ENCODE data around the gene GTF3C1.
A peak's percentile ranks its signal among the peaks of the same experiment; 100 is the strongest.

GTF3C1 gene

DNA sequence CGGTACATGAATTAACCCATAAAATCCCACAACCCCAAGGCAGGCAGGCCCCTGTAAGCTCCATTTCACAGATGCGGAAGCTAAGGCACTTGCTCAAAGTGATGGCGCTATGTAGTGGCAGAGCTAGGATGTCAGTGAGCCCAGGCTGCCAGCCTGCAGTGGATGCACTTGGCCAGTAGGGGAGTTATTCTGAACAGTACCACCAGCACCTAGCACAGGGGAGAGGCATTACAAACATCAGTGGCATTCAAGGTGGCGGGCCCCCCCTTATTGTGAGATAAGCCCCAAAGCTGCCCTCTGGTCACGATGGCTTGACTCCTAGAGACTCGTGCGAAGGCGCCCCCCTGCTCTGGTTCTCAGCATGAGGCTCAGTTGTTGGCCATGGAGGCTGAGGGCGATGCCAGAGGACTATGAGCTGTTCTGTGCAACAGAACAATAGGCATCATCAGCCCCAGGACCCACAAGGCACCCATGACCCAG is 33.8 kb downstream of the GTF3C1 start:
- H3K4me3 ChIP-seq (ENCODE audit: low read depth, low read length) = no peak overlapping the region
- TF ChIP-seq, protein P1, sequence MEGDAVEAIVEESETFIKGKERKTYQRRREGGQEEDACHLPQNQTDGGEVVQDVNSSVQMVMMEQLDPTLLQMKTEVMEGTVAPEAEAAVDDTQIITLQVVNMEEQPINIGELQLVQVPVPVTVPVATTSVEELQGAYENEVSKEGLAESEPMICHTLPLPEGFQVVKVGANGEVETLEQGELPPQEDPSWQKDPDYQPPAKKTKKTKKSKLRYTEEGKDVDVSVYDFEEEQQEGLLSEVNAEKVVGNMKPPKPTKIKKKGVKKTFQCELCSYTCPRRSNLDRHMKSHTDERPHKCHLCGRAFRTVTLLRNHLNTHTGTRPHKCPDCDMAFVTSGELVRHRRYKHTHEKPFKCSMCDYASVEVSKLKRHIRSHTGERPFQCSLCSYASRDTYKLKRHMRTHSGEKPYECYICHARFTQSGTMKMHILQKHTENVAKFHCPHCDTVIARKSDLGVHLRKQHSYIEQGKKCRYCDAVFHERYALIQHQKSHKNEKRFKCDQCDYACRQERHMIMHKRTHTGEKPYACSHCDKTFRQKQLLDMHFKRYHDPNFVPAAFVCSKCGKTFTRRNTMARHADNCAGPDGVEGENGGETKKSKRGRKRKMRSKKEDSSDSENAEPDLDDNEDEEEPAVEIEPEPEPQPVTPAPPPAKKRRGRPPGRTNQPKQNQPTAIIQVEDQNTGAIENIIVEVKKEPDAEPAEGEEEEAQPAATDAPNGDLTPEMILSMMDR (IDR thresholded peaks at IDR 0.05; ENCODE audit: control insufficient read depth, extremely low read depth, insufficient read depth) = peak; percentile 68
- DNase-seq (ENCODE audit: low read depth) = no peak

DNA sequence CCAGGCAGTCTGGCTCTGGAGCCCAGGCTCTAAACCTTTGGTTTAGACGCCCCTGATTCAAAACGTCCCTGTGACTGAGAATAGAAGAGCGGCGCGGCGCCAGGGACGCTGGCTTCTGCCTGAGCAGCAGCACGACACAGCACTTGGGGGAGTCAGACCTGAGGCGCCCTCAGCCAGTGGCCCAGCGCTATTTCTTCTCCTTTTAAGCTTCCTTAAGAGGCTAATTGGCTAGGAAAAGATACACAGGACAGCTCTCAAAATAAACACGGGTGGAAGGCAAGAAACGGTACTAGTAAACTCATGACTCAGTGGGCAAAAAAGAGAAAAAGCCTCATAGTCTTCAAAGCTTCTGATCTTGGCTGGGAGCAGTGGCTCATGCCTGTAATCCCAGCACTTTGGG is 34.9 kb downstream of the GTF3C1 start:
- TF ChIP-seq, protein P1 (IDR thresholded peaks at IDR 0.05; ENCODE audit: control insufficient read depth, extremely low read depth, insufficient read depth) = no peak
- DNase-seq (ENCODE audit: low read depth) = no peak
- H3K4me3 ChIP-seq (ENCODE audit: low read depth, low read length) = no peak overlapping the region

DNA sequence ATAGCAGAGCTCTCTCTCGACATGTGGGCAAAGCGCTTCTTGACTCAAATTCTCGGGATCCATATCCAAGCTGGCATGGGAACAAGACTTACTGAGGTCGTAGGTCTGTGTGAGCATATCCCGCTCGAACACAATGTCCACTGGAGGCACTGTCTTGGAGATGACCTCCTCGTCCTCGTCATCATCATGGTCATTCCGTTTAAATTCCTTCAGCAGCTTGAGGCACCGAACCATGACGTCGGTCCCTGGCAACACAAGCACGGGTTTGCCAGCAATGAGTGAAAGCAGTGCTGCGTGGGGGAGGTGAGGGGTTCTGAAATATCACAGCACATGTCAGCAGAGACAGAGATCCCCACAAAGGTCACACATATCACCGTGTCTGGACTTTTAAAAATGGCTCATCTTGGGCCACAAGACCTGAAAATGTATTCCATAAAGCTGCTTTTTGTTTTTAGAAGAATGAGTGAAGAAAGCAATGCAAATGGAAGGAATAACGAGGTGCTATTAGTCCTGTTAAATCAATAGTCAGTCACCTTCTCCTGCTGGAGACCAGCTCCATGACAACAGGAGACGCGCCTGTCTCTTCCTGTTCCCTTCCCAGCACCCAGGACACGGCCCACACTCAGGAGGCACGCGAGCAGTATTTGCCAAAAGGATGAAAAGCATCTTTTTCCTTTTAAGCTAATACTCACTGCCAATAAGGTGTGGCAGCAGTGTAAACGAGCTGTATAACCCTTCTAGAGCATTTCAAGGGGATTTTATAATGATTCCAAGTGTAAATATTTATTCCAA is 37.9 kb downstream of the GTF3C1 start:
- no peak for DNase-seq (ENCODE audit: low read depth)
- H3K4me3 ChIP-seq (ENCODE audit: low read depth, low read length) = no peak overlapping the region
- TF ChIP-seq, protein P1 (IDR thresholded peaks at IDR 0.05; ENCODE audit: control insufficient read depth, extremely low read depth, insufficient read depth) = no peak

DNA sequence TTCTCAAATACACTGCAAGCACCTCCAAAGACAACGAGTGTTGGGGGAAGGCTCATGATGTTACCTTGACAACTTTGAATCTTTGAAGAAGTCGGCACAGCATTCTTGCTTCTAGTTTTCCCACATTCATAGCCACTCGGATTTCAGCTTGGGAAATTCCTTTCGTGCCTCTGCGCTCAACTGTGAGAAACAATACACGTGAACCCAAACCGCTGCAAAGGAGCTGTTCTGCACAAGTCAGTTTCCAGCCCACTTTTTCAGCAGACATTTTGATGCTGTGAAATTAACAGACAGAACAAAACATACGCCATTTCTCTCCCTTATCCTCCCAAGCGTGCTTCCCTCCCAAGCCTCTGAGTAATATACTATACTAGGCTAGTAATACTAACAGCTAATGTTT is 41.2 kb downstream of the GTF3C1 start:
- no peak overlapping the region for H3K4me3 ChIP-seq (ENCODE audit: low read depth, low read length)
- TF ChIP-seq, protein P1 (IDR thresholded peaks at IDR 0.05; ENCODE audit: control insufficient read depth, extremely low read depth, insufficient read depth) = no peak
- DNase-seq (ENCODE audit: low read depth) = no peak

DNA sequence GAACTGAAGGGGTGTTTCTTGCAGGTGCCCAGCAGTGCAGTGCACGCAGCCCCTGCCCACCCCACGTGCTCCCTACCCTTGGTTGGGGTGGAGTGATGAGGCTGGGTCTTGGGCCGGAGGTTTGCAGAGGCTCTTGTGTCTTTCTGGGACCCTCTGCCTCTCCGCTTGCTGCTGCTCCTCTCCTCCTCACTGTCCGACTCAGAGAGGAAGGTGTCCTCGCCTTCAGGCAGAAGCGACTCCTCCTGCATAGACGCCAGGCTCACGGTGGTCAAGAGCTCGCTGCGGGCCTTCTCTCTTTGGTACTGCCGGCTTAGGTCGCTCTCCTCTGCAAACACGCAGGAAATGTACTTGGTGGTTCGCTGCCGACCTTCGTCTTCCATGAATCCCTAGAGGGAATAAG is 42.9 kb downstream of the GTF3C1 start:
- TF ChIP-seq, protein P1 (IDR thresholded peaks at IDR 0.05; ENCODE audit: control insufficient read depth, extremely low read depth, insufficient read depth) = no peak
- no peak overlapping the region for H3K4me3 ChIP-seq (ENCODE audit: low read depth, low read length)
- no peak for DNase-seq (ENCODE audit: low read depth)

DNA sequence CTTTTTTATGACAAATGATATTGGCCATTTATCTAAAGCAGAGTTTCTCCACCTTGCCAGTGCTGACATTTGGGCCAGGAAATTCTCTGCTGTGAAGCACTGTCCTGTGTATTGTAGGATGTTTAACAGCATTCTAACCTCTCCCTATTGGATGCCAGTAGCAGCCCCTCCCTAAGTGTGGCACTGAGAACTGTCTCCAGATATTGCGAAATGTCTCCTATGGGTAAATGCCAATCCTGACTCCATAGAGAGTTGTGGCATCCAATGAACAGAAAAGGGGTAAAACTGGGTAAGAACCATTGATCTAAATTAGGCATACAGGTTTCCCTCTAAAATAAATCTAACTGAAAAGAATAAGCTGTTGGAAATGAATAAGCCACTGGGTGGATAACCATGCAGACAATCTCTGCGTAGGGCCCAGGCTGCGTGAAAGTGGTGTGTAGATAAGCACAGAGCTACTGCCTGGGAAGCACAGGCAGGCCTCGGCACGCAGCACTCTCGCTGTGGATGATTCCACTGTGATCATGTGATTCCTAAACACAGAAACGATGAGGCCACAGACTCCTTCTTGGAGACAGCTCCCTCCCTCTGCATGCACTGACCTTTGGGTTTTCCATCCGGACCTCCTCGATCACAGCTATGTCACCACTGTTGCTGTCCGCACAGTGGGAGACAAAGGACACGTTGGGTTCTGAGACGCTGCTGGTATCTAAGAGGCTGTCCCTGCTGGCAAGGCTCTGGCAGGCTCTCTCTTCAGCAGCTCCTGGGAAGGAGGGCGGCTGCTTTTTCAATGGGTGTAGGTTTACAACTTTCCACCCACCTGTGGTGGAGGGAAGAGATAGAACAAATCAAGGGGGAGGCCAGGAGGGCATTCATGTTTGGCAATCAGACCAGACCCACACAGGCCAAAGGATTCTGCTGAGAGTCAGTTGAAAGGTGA is 44.1 kb downstream of the GTF3C1 start:
- DNase-seq (ENCODE audit: low read depth) = no peak
- H3K4me3 ChIP-seq (ENCODE audit: low read depth, low read length) = no peak overlapping the region
- TF ChIP-seq, protein P1 (IDR thresholded peaks at IDR 0.05; ENCODE audit: control insufficient read depth, extremely low read depth, insufficient read depth) = no peak

Data from LNCaP clone FGC (cell line).